ENCODE results near the gene INF2.
A peak's percentile ranks its signal among the peaks of the same experiment; 100 is the strongest.

Gene INF2

DNA sequence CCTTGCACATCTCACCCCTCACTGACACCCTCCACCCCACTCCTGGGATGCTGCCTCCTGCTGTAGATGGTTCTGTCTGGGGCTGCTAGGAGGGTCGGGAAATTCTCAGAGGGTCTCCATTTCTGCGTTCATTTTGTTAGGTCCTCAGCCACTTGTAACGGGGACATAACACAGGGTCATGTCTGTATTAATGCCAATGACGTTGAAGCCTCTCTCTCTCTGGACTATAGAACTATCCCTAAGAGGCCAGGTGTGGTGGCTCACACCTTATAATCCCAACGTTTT, 78.2 kb downstream of the INF2 start:
- no peak for DNase-seq

GRCh38 chr14:104768437-104769323, 79.3 kb downstream of the INF2 start:
- peak; percentile 24 to 93 (median 76) for DNase-seq

GRCh38 chr14:104769324-104770071, 80.1 kb downstream of the INF2 start:
- no peak for DNase-seq

- DNase-seq = no peak
Observed at GRCh38 chr14:104770072-104770579, 80.7 kb downstream of the INF2 start.

DNA sequence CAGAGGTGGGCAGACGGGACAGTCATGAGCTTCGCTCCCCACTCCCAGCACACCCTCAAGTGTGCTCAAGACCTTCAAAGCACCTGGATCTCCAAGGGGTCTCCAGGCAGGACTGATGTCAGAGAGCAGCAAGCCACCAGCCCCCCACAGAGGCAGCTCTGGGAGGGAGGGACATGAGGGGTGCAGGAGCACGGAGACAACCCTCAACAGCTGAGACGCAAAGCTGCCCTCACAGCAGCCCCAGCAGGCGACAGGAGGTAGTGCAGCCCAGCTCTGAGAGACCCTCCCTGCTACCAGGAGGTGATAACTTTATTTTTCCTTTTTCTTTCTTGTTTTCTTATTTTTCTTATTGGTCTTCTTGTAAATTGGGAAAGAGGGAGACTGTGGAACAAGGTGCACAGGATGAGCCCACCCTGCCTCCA, 81.4 kb downstream of the INF2 start:
- no peak for DNase-seq

GRCh38 chr14:104771374-104771773, 82.0 kb downstream of the INF2 start:
- no peak for DNase-seq

All from hypothalamus (tissue), 51 donors.